ENCODE results near the gene ERICH4. TPM values are rescaled to one million over a fixed set of nuclear protein-coding genes. Genes with fewer than 3 reads are reported as not detected.

Gene ERICH4
- total and polyA plus RNA-seq, 11 donors, result 0.10 to 0.30 TPM; not detected in 9

DNA sequence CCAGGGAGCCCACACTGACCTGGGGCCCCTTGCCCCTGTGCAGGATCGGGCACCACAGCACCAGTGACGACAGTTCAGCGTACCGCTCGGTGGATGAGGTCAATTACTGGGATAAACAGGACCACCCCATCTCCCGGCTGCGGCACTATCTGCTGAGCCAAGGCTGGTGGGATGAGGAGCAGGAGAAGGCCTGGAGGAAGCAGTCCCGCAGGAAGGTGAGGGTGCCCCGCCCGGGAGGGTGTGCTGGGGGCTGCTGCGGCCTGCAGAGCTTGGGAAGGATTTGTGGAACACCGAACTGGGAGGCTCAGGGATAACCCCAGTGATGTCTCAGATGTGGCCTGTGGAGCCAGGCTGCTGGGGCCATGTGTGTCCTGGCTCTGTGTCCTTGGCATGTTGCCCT lies 20.0 kb upstream of the ERICH4 start:
- intact Hi-C loops (cut with DNase I), result loop anchor here in 1 of 10 donors (10.0 kb wide), 1 partner anchor 108 kb away; the partner anchor contains the start of gene CCDC97
- TF ChIP-seq POLR2A (IDR thresholded peaks at IDR 0.05) (no peak), CTCF (IDR thresholded peaks at IDR 0.05) (no peak)
- Histone ChIP-seq H3K36me3 (peaks cover 0 to 82% (median 58%) of the 10 kb centered on the region in 9 donors), H3K27me3 (no peaks in the 10 kb centered on the region), H3K9me3 (no peaks in the 10 kb centered on the region), H3K4me1 (peaks cover under 1 to 76% (median 39%) of the 10 kb centered on the region in 12 donors), H3K27ac (peak overlapping the region in 1 of 12 donors; percentile 28), H3K4me3 (no peak overlapping the region)
- DNase-seq (no peak), ATAC-seq (no peak)
- 85 to 88% (median 85%) methylated on average over 9 to 12 of the region's 12 CpGs for WGBS, 4 donors

- 79 to 82% (median 80%) methylated on average over 16 to 21 of the region's 21 CpGs for WGBS, 4 donors
- H3K4me1 ChIP-seq, result peaks cover 7 to 84% (median 49%) of the 10 kb centered on the region in 12 donors
- intact Hi-C loops (cut with DNase I), result loop anchor here in 2 of 10 donors (5.0 to 10.0 kb wide), 2 partner anchors 102 to 110 kb away; partner anchors contain the start of gene CCDC97 (in 1 of the 2)
Measured at GRCh38 chr19:41424335-41425173, 18.4 kb upstream of the ERICH4 start.

DNA sequence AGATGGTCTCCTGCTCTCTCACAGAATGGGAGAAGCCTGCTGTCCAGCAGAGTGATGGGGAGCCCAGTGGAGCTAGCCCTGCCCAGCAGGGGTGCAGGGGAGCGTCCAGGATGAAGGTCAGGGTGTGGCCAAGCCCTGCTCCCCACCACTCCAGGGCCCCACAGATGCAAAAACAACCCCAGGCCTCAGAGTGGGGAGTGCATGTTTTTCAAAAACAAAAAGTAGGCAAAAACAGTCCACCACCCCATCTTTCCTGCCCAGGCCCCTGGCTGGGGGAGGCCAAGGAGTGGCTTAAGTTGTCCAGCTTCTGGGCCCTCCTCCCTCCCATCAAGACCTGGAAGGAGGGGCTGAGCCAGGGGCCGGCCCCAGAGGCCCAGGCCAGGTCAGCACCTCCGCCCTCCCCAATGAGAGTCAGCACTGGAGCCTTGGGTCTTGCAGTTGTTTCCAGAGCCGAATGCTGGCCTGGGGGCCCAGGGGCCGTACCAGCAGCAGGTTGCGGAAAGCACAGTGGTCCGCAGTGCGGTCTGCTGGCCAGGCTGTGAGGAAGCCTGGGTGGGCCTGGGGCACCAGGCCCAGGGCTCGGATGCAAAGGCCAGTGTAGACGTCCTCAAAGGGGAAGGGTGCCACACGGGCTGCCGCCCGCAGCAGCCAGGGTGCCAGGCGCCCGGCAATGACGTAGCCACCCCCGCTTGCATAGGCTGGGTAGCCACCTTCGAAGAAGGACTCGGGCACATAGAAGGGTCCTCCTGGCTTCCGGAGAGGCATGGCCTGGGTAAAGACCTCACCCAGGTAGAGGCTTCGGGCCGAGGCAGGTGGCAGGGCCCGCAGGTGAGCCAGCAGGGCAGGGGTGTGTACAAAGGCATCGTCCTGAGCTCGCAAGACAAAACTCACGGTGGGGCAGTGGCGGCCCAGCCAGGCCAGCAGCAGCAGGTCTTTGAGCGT lies 17.5 kb upstream of the ERICH4 start:
- no peak for TF ChIP-seq CTCF (IDR thresholded peaks at IDR 0.05)
- TF ChIP-seq POLR2A (IDR thresholded peaks at IDR 0.05), result no peak
- Histone ChIP-seq H3K27me3 (no peaks in the 10 kb centered on the region), H3K9me3 (no peaks in the 10 kb centered on the region), H3K27ac (peak overlapping the region in 8 of 12 donors; percentile 29 to 95 (median 92)), H3K4me1 (peaks cover 7 to 77% (median 48%) of the 10 kb centered on the region in 12 donors), H3K36me3 (peaks cover 0 to 58% (median 41%) of the 10 kb centered on the region in 9 donors), H3K4me3 (peak overlapping the region in 6 of 12 donors; percentile 8 to 84 (median 64))
- ATAC-seq (no peak), DNase-seq (peak in 1 of 5 donors; percentile 44)
- WGBS, 4 donors, result 81 to 88% (median 85%) methylated on average over 9 to 28 of the region's 28 CpGs
- intact Hi-C loops (cut with DNase I), result loop anchor here in 3 of 10 donors (2.0 to 10.0 kb wide), 4 partner anchors 15 to 111 kb away; partner anchors contain the start of gene CCDC97 (in 1 of the 3)

More at GRCh38 chr19:41424335-41425173, 18.4 kb upstream of the ERICH4 start:
- Histone ChIP-seq H3K4me3 (peak overlapping the region in 1 of 12 donors; percentile 20), H3K9me3 (no peaks in the 10 kb centered on the region), H3K36me3 (peaks cover 0 to 66% (median 45%) of the 10 kb centered on the region in 9 donors), H3K27me3 (no peaks in the 10 kb centered on the region), H3K27ac (peak overlapping the region in 3 of 12 donors; percentile 10 to 29 (median 25))
- no peak for TF ChIP-seq POLR2A (IDR thresholded peaks at IDR 0.05)
- no peak for TF ChIP-seq CTCF (IDR thresholded peaks at IDR 0.05)
- ATAC-seq (no peak), DNase-seq (peak in 1 of 5 donors; percentile 46)

All from heart left ventricle (tissue), 16 donors.